Urothelium cell line (cell line): ENCODE data around the gene DDX47.
A peak's percentile ranks its signal among the peaks of the same experiment; 100 is the strongest.
"Not testable (repeated sequence)": the region's sequence is repeated elsewhere in the genome, so short reads cannot be mapped to it uniquely, and the experiment has no call there.

Experiments used
- DNase-seq: peaks from one replicate; pipeline ENCODE4 v3.0.0; 2011; ENCODE audit warnings: low spot score, mixed read lengths
- FAIRE-seq: peaks from 2 replicates; lab custom pipeline; 2011; peaks lifted over from hg19 to GRCh38; lab: Jason Lieb, UNC

Gene DDX47

DNA sequence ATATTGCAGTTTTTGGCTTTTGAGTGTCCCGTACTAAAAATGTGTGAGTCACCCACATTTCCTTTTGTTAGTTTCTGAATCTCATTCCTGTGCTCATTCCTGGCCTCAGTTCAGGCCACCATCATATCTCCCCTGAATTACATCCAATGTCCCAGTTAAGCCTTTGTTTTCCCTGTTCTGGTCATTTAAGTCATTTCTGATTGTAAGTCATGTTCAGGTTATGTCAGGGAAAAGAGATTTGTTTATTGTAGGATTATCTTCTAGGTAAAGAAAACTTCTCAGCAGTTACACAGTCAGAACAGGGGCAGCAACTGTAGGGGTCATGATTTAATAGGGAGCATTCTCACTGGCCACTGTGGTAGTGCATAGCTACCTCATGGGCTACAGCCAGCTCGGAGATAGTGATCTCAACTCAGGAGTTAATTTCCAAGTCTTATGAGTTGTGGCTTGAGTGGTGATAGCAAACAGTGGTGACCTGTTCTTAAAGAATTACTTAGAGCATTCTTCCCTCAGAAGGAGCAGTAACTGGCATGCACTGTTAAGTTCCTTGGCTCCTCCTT is 6.7 kb downstream of the DDX47 start:
- FAIRE-seq, result peak; percentile 95
- DNase-seq, result peak; percentile 81

DNA sequence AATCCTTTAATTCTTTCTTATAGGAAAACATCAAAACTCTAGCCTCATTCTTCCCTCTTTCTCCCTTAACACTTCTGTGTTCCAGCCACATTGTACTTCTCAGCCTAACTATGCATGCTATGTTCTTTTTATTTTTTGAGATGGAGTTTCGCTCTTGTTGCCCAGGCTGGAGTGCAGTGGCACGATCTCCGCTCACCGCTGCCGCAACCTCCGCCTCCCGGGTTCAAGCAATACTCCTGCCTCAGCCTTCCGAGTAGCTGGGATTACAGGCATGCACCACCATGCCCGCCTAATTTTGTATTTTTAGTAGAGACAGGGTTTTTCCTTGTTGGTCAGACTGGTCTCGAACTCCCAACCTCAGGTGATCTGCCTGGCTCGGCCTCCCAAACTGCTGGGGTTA is 7.2 kb downstream of the DDX47 start:
- not testable (repeated sequence) for DNase-seq, FAIRE-seq

DNA sequence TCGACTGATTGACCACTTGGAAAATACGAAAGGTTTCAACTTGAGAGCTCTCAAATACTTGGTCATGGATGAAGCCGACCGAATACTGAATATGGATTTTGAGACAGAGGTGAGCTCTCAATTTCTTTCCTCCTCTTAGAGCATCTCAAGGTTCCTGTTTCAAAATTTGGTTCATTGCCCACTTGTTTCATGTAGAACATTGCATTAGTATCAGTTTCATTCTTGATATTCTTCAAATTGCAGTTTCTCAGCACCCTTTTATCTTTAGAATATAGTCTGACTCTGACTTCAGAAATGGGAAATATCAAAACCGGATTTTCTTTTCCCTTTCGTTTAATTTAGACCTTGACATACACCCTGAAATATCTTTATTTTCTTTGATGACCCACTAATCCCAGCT is 8.8 kb downstream of the DDX47 start:
- DNase-seq (no peak), FAIRE-seq (no peak)

DNA sequence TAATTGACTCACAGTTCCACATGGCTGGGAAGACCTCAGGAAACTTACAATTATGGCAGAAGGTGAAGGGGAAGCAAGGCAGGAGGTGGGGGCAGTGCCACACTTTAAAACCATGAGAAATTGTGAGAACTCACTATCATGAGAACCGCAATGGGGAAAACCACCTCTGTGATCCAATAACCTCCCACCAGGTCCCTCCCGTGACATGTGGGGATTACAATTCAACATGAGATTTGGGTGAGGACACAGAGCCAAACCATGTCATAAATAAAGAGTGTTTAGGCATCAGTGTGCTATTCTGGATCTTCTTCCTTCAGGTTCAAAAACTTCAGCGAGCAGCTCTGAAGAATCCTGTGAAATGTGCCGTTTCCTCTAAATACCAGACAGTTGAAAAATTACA is 9.7 kb downstream of the DDX47 start:
- DNase-seq (no peak), FAIRE-seq (no peak)

DNA sequence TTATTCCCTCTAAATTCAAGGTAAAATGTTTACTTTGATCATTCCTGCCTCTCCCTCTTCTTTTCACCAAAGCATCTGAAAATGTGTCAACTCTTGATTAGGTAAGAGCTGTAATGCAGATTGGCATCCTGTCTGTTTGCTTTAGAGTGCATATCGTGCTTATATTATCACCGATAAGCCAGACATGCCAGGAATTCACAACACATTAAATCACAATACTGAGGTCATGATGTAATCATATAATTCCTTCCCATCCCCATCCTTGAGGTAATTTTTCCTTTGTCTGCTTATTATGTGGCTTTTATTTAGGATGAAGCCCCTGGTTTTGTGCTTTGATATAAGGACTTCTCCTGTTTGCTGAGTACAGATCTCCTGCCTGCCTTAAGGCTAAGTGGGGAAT is 10.2 kb downstream of the DDX47 start:
- DNase-seq, result peak; percentile 66
- FAIRE-seq, result peak; percentile 76

DNA sequence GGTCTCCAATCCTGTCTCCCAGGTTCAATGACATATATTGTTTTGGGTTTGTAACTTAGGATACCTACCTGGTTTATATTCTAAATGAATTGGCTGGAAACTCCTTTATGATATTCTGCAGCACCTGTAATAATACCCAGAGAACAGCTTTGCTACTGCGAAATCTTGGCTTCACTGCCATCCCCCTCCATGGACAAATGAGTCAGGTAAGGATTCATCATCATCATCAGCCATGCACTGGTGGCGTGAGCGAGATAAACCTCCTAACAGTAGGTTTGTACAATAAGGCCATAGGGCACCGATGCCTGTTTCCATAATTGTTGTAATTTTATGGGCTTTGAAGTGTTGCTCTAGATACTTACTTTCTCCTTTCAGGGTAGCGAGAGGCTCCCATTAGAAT is 10.7 kb downstream of the DDX47 start:
- peak; percentile 77 for FAIRE-seq
- DNase-seq, result peak; percentile 59

DNA sequence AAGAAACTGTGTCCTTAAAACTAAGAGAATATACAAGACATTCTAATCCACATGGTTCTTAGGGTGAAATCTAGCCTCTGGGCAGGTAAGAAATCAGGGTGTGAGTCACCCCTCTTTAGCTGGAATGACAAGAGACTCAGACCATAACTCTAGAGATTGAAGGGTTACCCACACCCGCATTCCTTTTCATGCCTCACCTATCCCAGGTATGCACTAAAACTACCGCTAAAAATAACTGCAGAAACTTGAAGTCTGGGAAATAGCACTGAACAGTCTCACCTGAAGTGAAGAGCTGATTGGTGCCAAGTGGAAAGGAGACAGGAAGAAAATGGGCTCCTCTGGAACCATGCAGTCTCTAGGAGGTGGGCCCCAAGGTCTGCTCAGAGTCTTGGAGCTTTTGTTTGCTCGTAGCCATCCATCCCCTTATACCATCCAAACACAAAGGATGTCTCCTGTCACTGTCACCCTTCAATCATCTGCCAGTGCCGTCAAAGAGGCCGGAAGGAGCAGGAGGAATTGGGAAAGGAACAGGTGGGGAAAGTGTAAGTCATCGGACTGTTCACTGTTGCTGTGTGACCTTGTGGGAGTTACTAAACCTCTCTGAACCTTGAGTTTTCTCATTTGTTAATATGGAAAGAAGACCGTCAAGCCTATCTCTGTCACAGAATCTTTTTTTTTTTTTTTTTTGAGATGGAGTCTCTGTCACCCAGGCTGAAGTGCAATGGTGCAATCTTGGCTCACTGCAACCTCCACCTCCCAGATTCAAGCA is 22.4 kb downstream of the DDX47 start:
- peak; percentile 32 for FAIRE-seq
- peak; percentile 66 for DNase-seq

DNA sequence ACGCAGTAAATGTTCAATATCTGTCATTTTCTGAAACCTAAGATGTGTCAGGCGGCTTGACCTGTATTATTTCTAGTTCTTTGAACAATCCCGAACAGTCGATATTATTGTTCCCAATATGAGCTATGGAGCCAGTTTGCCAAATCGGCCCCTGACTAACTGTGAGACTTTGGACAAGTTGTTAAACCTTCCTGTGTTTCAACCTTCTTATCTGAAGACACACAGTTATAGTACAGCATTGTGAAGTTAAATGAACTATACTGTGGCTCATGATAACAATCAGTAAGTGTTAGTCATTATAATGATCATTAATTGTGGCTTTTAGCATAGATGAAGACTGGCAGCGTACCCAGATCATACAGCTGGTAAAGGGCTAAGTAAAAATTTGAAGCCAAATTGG is 23.4 kb downstream of the DDX47 start:
- FAIRE-seq, result no peak
- DNase-seq, result no peak

DNA sequence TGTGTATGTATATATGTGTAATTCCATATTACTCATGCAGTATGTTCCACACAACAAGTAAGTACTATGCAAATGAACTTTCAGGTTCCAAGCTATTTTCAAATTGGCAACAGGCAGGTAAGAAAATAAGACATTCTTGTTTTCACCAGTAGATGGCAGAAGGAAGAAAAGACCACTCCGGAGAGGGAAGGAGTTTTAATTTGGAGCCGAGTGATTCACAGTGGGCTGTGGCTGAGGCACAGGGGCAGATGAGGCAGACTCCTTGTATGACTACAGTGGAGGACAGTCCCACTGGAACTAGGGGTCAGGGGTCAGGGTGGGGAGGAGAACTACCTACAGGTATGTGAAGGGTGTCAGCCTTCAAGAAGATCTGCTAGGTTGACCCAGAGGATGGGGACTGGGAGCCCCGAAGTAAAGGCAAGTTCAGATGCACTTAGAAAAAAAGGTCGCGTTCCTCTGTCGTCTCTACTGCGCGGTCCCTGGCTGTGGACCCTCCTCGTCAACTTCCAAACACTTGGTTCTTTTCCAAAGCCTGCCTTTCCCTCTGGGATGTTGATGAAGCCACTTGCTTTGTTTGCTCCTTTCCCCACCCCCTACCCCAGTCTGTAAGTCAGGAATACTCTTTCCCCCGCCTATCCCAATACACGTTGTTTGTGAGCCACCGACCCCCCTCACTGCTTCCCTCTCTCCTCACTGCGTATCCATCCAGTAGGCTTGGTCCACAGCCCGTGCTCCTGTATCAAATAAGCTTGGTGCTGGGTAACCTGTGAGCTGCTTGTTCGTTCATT is 24.1 kb downstream of the DDX47 start:
- peak; percentile 86 for FAIRE-seq

DNA sequence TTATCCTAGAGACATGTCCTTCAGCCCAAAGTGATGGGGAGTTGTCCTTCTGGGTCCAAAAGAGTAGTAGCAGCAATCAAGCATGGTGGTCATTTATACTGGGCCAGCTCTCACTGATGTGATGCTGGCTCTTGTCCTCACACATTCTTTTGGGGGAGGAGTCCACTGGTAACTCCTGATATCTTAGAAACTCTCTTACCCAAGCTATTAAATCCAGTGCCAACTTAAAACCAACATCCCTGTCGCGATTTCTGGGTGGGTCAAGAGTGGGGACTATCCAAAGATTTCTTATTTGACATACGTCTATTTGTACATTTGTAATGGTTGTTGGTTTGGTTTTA is 24.6 kb downstream of the DDX47 start:
- FAIRE-seq (no peak), DNase-seq (no peak)

More for the DNA sequence above, 24.1 kb downstream of the DDX47 start:
- DNase-seq, result peak; percentile 85

DNA sequence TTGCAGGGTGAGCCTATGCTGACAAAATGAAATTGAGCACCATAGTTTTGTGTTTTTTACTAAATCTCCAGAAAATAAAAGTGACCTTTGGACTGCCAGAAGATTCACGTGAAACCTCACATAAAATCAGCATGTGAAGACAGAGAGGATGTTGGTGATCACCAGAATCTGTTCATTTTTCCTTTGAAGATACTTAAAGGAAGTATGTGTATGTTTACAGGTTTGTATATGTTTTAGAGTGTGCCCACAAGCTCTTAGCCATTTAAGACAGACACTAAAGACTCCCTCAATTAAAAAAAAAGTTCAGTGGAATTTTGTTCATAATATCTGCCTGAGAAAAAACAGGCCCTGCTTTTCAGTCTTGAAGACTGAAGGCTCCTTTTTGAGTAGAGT is 25.9 kb downstream of the DDX47 start:
- DNase-seq (no peak), FAIRE-seq (no peak)

DNA sequence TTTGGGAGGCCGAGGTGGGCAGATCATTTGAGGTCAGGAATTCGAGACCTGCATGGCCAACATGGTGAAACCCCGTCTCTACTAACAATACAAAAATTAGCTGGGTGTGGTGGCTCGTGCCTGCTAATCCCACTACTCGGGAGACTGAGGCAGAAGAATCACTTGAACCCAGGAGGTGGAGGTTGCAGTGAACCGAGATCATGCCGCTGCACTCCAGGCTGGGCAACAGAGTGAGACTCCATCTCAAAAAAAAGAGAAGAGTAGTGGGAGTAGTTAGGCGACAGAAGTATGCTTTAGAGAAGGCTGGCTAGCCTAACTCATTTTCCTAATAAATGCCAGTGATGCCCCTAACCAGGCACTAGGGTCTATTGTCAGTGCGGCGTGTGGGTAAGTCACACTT is 26.3 kb downstream of the DDX47 start:
- DNase-seq, FAIRE-seq: not testable (repeated sequence)

DNA sequence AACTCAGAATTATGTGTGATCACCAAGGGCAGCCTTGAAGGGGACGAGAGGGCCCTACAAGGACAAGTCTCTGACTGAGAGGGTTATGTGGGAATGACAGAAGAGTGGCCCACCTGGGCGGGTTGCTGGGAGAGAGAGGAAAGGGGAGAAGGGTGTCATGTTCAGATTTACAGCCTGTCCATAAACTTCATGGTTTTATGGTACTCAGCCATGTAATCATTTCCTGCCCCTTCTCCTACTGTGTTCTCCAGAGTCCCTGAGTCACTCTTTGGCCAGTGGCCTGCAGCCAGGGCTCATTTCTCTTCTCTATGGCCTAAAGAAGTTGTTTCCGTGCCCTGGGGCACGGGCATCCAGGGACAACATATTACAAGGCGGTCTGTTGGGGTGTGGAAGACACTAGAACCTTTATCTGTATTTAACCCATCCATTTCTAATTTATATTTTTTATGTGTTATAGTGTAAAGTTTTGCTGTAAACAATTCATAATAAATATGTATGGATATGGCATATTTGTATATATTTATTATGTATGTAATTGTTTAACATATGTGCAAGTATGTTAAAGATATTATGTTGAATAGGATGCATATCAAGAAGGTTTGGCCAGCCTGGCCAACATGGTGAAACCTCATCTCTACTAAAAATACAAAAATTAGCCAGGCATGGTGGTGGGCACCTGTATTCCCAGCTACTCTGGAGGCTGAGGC is 26.9 kb downstream of the DDX47 start:
- DNase-seq (peak; percentile 89), FAIRE-seq (peak; percentile 42)

DNA sequence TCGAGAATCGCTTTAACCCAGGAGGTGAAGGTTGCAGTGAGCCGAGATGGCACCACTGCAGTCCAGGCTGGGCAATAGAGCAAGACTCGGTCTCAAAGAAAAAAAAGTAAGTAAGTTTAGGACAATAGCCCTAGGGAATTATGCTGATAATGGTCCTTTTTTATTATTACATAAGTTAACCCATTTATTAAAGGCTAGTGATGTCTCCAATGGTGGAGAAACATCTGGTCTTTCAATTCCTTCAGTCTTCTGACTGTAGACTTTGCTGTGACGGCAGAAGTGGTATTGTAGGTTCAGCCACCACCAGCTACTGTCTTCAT is 27.4 kb downstream of the DDX47 start:
- FAIRE-seq (no peak), DNase-seq (no peak)

DNA sequence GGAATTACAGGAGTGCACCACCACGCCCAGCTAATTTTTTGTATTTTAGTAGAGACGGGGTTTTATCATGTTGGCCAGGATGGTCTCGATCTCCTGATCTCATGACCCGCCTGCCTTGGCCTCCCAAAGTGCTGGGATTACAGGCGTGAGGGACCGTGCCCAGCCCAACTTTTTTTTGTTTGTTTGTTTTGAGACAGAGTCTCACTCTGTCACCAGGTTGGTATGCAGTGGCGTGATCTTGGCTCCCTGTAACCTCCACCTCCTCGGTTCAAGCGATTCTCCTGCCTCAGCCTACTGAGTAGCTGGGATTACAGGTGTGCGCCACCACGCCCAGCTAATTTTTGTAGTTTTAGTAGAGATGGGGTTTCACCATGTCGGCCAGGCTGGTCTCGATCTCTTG is 28.3 kb downstream of the DDX47 start:
- not testable (repeated sequence) for DNase-seq, FAIRE-seq

DNA sequence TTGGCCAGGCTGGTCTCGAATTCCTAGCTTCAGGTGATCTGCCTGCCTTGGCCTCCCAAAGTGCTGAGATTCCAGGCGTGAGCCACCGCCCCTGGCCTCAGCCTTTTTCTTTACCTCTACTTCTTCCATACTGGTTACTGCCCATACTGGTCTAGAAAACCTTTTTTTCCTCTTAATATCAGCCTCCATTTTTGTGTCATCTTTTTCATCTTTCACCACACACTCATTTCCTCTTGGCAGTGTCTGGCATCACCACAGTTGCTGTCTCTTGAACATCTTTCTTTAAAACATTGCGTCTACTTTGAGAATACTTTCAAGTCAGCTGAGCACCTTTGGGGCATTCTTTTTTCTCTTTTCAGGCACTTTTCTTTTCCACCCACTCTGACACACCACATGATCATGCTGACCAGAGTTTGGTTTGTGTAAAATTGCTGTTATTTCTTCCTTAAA is 32.7 kb downstream of the DDX47 start:
- FAIRE-seq (no peak), DNase-seq (no peak)

DNA sequence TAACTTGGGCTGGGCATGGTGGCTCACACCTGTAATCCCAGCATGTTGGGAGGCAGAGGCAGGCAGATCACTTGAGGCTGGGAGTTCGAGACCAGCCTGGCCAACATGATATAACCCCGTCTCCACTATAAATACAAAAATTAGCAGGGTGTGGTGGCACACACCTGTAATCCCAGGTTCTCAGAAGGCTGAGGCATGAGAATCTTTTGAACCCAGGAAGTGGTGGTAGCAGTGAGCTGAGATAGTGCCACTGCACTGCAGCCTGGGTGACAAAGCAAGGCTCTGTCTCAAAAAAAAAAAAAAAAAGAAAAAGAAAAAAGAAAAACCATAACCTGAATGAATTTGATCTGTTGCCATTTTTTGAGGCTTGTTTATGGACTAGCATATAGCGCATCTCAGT is 33.6 kb downstream of the DDX47 start:
- not testable (repeated sequence) for FAIRE-seq, DNase-seq

DNA sequence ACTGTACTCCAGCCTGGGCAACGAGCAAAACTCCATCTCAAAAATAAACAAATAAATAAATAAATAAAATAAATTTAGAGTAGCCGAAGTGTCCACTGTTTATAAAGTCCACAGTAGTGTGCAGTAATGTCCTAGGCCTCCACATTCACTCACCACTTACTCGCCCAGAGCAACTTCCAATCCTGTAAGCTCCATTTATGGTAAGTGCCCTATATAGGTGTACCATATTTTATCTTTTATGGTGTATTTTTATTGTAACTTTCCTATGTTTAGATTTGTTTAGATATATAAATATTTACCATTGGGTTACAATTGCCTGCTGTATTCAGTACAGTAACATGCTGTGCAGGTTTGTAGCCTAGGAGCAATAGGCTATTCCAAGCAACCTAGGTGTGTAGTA is 40.3 kb downstream of the DDX47 start:
- FAIRE-seq (no peak), DNase-seq (no peak)

DNA sequence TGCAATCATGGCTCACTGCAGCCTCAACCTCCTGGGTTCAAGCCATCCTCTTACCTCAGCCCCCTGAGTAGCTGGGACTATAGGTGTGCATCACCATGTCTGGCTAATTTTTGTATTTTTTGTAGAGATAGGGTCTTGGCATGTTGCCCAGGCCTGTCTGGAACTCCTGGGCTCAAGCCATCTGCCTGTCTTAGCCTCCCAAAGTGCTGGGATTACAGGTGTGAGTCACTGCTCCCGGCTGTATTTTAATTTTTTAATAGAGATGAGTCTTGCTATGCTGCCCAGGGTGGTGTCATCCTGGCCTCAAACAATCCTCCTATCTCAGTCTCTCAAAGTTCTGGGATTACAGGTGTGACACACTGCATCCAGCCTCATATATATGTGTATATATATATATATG is 46.5 kb downstream of the DDX47 start:
- FAIRE-seq, result peak; percentile 9
- DNase-seq, result no peak

DNA sequence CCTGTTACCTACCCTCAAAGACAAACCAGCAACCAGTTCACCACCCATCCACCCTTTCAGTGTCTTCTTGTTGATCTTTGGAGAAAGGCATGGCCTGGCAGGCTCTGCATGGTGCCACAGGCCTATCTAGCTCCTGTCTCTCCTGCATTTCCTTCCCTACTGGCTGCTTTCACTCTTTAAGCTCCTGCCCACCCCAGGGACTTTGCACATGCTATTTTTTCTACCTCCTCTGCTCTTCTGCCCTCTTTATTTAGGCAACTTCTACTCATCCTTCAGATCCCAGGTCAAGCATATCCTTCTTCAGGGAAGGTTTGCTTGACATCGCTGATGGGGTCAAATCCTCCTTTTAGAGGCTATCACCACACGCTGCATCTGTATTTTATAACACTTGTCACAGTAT is 51.1 kb downstream of the DDX47 start:
- DNase-seq (no peak), FAIRE-seq (no peak)

DNA sequence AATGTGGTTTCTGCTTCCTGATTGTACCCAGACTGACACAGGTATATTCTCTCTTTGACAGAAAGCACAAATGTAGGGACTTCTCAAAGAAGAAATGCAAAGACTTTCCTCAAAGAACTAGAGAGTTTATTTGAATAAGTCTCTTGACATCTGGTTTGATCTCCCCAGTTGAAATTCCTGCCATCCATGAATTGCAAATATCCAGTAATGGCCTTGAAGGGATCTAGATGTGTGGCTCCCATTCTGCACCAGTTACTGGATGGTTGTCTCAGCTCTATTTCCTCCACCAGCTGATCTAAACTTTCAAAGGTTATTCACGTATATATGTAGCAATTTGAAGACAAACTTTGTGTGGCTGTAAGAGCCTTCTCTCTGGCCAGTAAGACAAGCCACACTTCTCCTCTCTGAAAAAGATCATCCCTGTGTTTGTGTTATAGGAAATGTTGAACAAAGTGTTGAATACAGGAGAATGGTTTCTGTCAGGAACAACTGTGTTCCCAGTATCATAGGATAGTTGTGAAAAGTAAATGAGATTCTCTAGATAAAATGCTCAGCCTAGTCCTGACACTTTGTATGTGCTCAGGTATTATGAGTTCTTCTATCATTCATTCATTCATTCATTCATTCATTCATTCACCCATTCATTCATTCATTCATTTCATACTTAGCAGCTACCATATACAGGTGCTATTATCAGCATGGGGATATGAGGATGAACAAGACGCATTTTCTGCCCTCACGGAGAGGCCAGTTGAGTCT is 55.5 kb downstream of the DDX47 start:
- DNase-seq (no peak), FAIRE-seq (peak; percentile 96)
